Mucosa of rectum (tissue), 2 donors: Measurements from ENCODE around the gene TCEANC2.

Experiments used
- H3K27ac ChIP-seq, 2 donors: one replicate each; pipeline ENCODE4 v1.7.0; 2013; ENCODE audit warnings: inconsistent platforms in 2 of 2, low read depth in 2 of 2, low read length in 2 of 2
- H3K27me3 ChIP-seq, 2 donors: one replicate each; pipeline ENCODE4 v1.7.0; 2013; ENCODE audit warnings: low read length in 2 of 2; ENCODE audit not compliant: control insufficient read depth in 2 of 2, insufficient read depth in 2 of 2
- H3K36me3 ChIP-seq, 2 donors: one replicate each; pipeline ENCODE4 v1.7.0; 2013; ENCODE audit warnings: low read length in 2 of 2; ENCODE audit not compliant: control insufficient read depth in 2 of 2, insufficient read depth in 2 of 2
- H3K4me1 ChIP-seq, 2 donors: one replicate each; pipeline ENCODE4 v1.7.0; 2013; ENCODE audit warnings: low read length in 2 of 2, mild to moderate bottlenecking in 1 of 2; ENCODE audit not compliant: control insufficient read depth in 2 of 2, insufficient read depth in 2 of 2
- H3K4me3 ChIP-seq, 2 donors: one replicate each; pipeline ENCODE4 v1.7.0; 2013; ENCODE audit warnings: low read length in 2 of 2
- H3K9ac ChIP-seq, 2 donors: one replicate each; pipeline ENCODE4 v1.7.0; 2013; ENCODE audit warnings: low read length in 2 of 2, low read depth in 1 of 2, mild to moderate bottlenecking in 1 of 2
- H3K9me3 ChIP-seq, 2 donors: one replicate each; pipeline ENCODE4 v1.7.0; 2013; ENCODE audit warnings: low read length in 2 of 2; ENCODE audit not compliant: control insufficient read depth in 2 of 2
- donor health status: healthy.
- donor health status: Normal muscosa, but diverticular disease.

Gene TCEANC2

DNA sequence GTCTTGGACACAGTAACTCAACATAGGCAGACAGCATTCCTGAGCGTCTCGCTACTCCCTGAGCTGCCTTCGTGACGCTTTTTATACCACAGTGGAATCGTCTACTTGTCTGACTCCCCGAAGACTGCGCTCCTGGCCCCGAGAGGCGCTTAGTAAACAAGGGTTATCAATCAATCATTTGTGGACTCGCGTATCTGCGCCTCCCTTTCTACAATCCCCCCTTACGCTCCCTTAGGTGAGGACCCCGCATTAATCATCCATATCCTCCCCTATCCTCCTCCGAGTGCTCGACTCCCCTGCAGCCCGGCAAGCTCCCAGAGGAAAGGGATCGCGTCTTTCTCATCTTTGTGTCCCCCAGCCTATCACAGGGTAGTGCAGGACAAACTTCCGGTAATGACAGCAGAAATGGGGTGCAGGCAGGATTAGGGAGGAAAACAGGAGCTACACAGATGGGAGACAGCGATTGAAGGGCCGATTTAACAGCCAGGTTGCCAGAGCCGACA, 926 bp upstream of the TCEANC2 start:
- no peaks in the 10 kb centered on the region for H3K9me3 ChIP-seq
- H3K4me3 ChIP-seq: peak overlapping the region; percentile 96 to 97
- no peaks in the 10 kb centered on the region for H3K36me3 ChIP-seq
- H3K4me1 ChIP-seq: peaks cover 33 to 39% of the 10 kb centered on the region in 2 donors
- H3K27me3 ChIP-seq: no peaks in the 10 kb centered on the region
- H3K9ac ChIP-seq: peak overlapping the region; percentile 84 to 95
- peak overlapping the region; percentile 92 to 97 for H3K27ac ChIP-seq

DNA sequence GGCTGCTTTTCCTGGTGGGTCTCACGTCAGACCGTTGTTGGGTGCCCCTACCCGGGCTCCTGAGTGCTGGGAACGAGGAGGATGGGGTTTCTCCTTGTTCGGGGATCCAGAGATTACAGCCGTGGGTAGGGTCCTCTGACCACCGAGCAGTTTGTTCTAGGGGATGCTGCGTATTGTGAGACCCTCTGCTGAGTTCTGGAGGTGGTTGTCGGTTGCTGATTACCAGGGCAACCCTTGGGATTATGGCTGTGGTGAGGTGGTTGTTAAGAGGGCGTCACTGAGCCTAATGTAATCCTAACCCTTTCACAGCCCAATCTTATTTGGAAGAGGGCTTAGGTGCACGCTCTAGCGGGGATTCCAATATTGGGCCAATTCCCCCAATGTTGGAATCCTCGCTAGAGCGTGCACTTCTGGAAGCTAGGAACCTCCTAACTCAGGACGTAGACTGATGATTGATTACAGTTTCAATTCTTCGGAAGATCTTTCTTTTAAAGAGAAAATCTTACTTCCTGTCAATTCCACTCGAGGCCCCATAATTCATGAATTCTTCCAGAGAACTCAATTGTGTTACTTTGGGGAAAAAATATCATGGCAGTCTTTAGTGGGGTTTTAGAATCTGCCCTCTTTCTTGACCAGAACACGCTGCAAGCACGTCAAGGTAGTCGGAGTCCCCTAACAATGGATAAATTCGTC, 483 bp downstream of the TCEANC2 start:
- H3K27ac ChIP-seq: peak overlapping the region; percentile 68 to 97
- H3K4me1 ChIP-seq: peaks cover 26 to 29% of the 10 kb centered on the region in 2 donors
- H3K36me3 ChIP-seq: no peaks in the 10 kb centered on the region

GRCh38 chr1:54054438-54054749, 986 bp downstream of the TCEANC2 start:
- H3K9me3 ChIP-seq: no peaks in the 10 kb centered on the region
- peaks cover 23 to 25% of the 10 kb centered on the region in 2 donors for H3K4me1 ChIP-seq
- peak overlapping the region; percentile 96 to 97 for H3K4me3 ChIP-seq
- no peaks in the 10 kb centered on the region for H3K27me3 ChIP-seq
- peak overlapping the region in 1 of 2 donors; percentile 97 for H3K27ac ChIP-seq
- no peaks in the 10 kb centered on the region for H3K36me3 ChIP-seq
- peak overlapping the region; percentile 94 to 95 for H3K9ac ChIP-seq

More for the DNA sequence above, 483 bp downstream of the TCEANC2 start:
- no peaks in the 10 kb centered on the region for H3K9me3 ChIP-seq
- H3K4me3 ChIP-seq: peak overlapping the region; percentile 96 to 97
- H3K27me3 ChIP-seq: no peaks in the 10 kb centered on the region
- H3K9ac ChIP-seq: peak overlapping the region; percentile 94 to 95

GRCh38 chr1:54064299-54064698, 10.9 kb downstream of the TCEANC2 start:
- no peaks in the 10 kb centered on the region for H3K27me3 ChIP-seq
- H3K4me1 ChIP-seq: no peaks in the 10 kb centered on the region
- no peaks in the 10 kb centered on the region for H3K9me3 ChIP-seq
- H3K9ac ChIP-seq: no peak overlapping the region
- no peaks in the 10 kb centered on the region for H3K36me3 ChIP-seq
- no peak overlapping the region for H3K4me3 ChIP-seq
- no peak overlapping the region for H3K27ac ChIP-seq

- peaks cover 2 to 4% of the 10 kb centered on the region in 2 donors for H3K36me3 ChIP-seq
These were observed 16.4 kb downstream of the TCEANC2 start for GRCh38 chr1:54069791-54070170.

GRCh38 chr1:54070171-54070837, 16.9 kb downstream of the TCEANC2 start:
- no peaks in the 10 kb centered on the region for H3K9me3 ChIP-seq
- no peaks in the 10 kb centered on the region for H3K27me3 ChIP-seq
- no peak overlapping the region for H3K4me3 ChIP-seq
- peak overlapping the region; percentile 12 to 14 for H3K27ac ChIP-seq
- peaks cover 3 to 8% of the 10 kb centered on the region in 2 donors for H3K4me1 ChIP-seq
- no peak overlapping the region for H3K9ac ChIP-seq
- H3K36me3 ChIP-seq: peaks cover 2 to 4% of the 10 kb centered on the region in 2 donors

More at GRCh38 chr1:54069791-54070170, 16.4 kb downstream of the TCEANC2 start:
- Histone ChIP-seq H3K9me3 (no peaks in the 10 kb centered on the region), H3K4me1 (peaks cover 3 to 8% of the 10 kb centered on the region in 2 donors), H3K27me3 (no peaks in the 10 kb centered on the region), H3K9ac (no peak overlapping the region), H3K27ac (no peak overlapping the region), H3K4me3 (no peak overlapping the region)

GRCh38 chr1:54077359-54077758, 24.0 kb downstream of the TCEANC2 start:
- no peak overlapping the region for H3K4me3 ChIP-seq
- no peak overlapping the region for H3K27ac ChIP-seq
- no peaks in the 10 kb centered on the region for H3K27me3 ChIP-seq
- H3K4me1 ChIP-seq: peaks cover 0 to 12% of the 10 kb centered on the region in 2 donors
- H3K9me3 ChIP-seq: no peaks in the 10 kb centered on the region
- H3K9ac ChIP-seq: no peak overlapping the region
- peaks cover 2 to 4% of the 10 kb centered on the region in 2 donors for H3K36me3 ChIP-seq

DNA sequence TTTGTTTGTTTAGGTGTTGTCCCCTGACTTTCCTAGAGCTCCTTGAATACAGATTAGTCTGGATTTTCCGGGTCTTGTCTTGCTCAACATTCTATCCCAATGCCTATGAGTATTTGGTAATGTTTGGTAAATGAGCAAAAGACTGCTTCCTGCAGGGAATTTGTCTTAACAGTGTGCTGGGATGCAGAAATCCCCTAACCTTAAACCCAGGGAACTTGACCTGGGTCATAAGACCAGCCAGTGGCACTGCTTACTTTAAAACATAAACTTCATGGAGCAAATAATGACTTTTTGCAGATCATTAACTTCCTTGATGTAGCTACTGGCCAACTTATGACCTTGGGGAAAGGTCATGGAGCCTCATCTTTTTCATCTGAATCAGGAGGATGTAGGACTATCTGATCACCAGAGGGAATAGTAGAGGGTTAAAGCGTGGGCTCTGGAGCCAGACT, 27.2 kb downstream of the TCEANC2 start:
- H3K9ac ChIP-seq: no peak overlapping the region
- no peaks in the 10 kb centered on the region for H3K9me3 ChIP-seq
- no peak overlapping the region for H3K27ac ChIP-seq
- H3K27me3 ChIP-seq: no peaks in the 10 kb centered on the region
- peaks cover 0 to 12% of the 10 kb centered on the region in 2 donors for H3K4me1 ChIP-seq
- no peak overlapping the region for H3K4me3 ChIP-seq
- H3K36me3 ChIP-seq: no peaks in the 10 kb centered on the region

- Histone ChIP-seq H3K4me3 (no peak overlapping the region), H3K27me3 (no peaks in the 10 kb centered on the region), H3K9ac (no peak overlapping the region), H3K4me1 (peaks cover 0 to 13% of the 10 kb centered on the region in 2 donors), H3K36me3 (no peaks in the 10 kb centered on the region), H3K9me3 (no peaks in the 10 kb centered on the region), H3K27ac (no peak overlapping the region)
These were observed 28.2 kb downstream of the TCEANC2 start for GRCh38 chr1:54081306-54082270.
